ENCODE results near the gene TRPV4. TPM values are rescaled to one million over a fixed set of nuclear protein-coding genes. Genes with fewer than 3 reads are reported as not detected.

The TRPV4 gene
- total and polyA plus RNA-seq, 2 experiments from 2014 or later: 0.66 to 1.1 TPM

DNA sequence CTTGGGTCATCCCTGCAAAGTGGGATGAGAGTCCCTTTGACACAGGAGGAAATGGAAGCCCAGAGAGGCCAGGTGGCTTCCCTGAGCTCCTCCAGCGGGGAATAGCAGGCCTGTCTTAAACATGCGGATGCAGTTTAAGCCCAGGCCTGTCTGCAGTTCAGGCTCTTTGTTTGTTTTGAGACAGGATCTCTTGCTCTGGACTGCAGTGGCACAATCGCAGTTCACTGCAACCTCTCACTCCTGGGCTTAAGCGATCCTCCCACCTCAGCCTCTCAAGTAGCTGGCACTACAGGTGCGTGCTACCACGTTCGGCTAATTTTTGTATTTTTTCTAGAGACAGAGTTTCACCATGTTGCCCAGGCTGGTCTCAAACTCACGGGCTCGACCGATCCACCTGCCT is 3.5 kb downstream of the TRPV4 start (continued):
- TF ChIP-seq, protein P1, sequence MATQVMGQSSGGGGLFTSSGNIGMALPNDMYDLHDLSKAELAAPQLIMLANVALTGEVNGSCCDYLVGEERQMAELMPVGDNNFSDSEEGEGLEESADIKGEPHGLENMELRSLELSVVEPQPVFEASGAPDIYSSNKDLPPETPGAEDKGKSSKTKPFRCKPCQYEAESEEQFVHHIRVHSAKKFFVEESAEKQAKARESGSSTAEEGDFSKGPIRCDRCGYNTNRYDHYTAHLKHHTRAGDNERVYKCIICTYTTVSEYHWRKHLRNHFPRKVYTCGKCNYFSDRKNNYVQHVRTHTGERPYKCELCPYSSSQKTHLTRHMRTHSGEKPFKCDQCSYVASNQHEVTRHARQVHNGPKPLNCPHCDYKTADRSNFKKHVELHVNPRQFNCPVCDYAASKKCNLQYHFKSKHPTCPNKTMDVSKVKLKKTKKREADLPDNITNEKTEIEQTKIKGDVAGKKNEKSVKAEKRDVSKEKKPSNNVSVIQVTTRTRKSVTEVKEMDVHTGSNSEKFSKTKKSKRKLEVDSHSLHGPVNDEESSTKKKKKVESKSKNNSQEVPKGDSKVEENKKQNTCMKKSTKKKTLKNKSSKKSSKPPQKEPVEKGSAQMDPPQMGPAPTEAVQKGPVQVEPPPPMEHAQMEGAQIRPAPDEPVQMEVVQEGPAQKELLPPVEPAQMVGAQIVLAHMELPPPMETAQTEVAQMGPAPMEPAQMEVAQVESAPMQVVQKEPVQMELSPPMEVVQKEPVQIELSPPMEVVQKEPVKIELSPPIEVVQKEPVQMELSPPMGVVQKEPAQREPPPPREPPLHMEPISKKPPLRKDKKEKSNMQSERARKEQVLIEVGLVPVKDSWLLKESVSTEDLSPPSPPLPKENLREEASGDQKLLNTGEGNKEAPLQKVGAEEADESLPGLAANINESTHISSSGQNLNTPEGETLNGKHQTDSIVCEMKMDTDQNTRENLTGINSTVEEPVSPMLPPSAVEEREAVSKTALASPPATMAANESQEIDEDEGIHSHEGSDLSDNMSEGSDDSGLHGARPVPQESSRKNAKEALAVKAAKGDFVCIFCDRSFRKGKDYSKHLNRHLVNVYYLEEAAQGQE (IDR thresholded peaks at IDR 0.05; ENCODE audit: unreplicated experiment): no peak
- TF ChIP-seq STAT1 (IDR thresholded peaks at IDR 0.05; ENCODE audit: unreplicated experiment): no peak
- TF ChIP-seq ZNF114 (CRISPR knock-in tag; IDR thresholded peaks at IDR 0.05): no peak
- TF ChIP-seq JUNB (IDR thresholded peaks at IDR 0.05; ENCODE audit: unreplicated experiment): no peak
- TF ChIP-seq POLR2AphosphoS5 (IDR thresholded peaks at IDR 0.05; ENCODE audit: low read depth): no peak
- TF ChIP-seq NANOG (IDR thresholded peaks at IDR 0.05; ENCODE audit: borderline replicate concordance): no peak
- TF ChIP-seq EZH2phosphoT487 (IDR thresholded peaks at IDR 0.05; ENCODE audit: unreplicated experiment): no peak
- TF ChIP-seq EZH2 (IDR thresholded peaks at IDR 0.05; ENCODE audit: low read depth, unreplicated experiment): no peak
- no peak for TF ChIP-seq ZNF331 (CRISPR knock-in tag; IDR thresholded peaks at IDR 0.05; ENCODE audit: low read depth)
- no peak for TF ChIP-seq CREB1 (CRISPR knock-in tag; IDR thresholded peaks at IDR 0.05; ENCODE audit: low read depth)

DNA sequence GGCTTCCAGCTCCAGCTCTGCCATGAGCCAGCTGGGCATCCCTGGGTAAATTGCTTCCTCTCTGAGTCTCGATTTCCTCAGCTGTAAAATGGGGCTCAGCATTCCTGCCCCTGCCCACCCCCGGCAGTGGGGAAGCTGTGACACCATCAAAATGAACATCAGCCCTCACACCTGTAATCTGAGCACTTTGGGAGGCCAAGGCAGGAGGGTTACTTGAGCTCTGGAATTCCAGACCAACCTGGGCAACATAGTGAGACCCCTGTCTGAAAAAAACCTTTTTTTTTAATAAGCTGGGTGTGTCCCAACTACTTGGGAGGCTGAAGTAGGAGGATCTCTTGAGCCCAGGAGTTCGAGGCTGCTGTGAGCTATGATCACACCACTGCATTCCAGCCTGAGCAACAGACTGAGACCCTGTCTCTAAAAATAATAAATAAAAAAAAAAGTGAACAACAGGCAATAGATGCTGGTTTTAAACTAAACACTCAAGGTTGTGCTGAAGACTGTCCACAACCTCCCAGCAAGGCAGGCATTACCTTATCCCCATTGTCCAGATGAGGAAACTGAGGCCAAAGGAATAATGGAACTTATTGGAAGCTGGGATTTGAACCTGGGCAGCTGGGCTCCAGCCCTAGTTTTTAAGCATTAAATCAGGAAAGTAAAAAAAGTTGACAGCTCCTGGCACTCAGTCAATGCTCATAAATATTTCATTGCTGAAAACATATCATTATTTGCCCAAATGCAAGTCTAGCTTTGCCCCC is 4.3 kb downstream of the TRPV4 start:
- Mint-ChIP-seq H3K36me3 (ENCODE audit: low read depth) (no peaks in the 10 kb centered on the region), H3K27ac (no peak overlapping the region), H3K9me3 (no peaks in the 10 kb centered on the region), H3K4me1 (peaks cover 3% of the 10 kb centered on the region; the same call in 1 of the 3 replicates), H3K4me3 (no peak overlapping the region), H3K27me3 (ENCODE audit: insufficient read depth, low read depth, poor library complexity) (peaks cover 1% of the 10 kb centered on the region)
- DNase-seq (ENCODE audit: low spot score): no peak
- no peaks in the 10 kb centered on the region for H4K20me1 ChIP-seq (replicated peaks; ENCODE audit: insufficient read depth)
- no peak overlapping the region for H3K4me3 ChIP-seq
- H3K4me1 ChIP-seq (ENCODE audit: insufficient read depth): no peaks in the 10 kb centered on the region
- H3K9me2 ChIP-seq (ENCODE audit: insufficient read depth): no peaks in the 10 kb centered on the region
- no peaks in the 10 kb centered on the region for H3K79me2 ChIP-seq (replicated peaks; ENCODE audit: insufficient read depth)
- H3K4me2 ChIP-seq: no peak overlapping the region
- no peaks in the 10 kb centered on the region for H3F3A ChIP-seq (replicated peaks; ENCODE audit: low read depth)
- no peak for ATAC-seq
- no peaks in the 10 kb centered on the region for H3K36me3 ChIP-seq (ENCODE audit: insufficient read depth)
- no peaks in the 10 kb centered on the region for H3K27me3 ChIP-seq (ENCODE audit: insufficient read depth)
- H2AFZ ChIP-seq: no peak overlapping the region
- no peak overlapping the region for H3K27ac ChIP-seq (ENCODE audit: low read depth)
- TF ChIP-seq POLR2AphosphoS5 (IDR thresholded peaks at IDR 0.05; ENCODE audit: low read depth) (no peak), ZNF114 (CRISPR knock-in tag; IDR thresholded peaks at IDR 0.05) (no peak), EZH2phosphoT487 (IDR thresholded peaks at IDR 0.05; ENCODE audit: unreplicated experiment) (no peak), ZNF331 (CRISPR knock-in tag; IDR thresholded peaks at IDR 0.05; ENCODE audit: low read depth) (no peak), JUNB (IDR thresholded peaks at IDR 0.05; ENCODE audit: unreplicated experiment) (no peak), STAT1 (IDR thresholded peaks at IDR 0.05; ENCODE audit: unreplicated experiment) (no peak), EZH2 (IDR thresholded peaks at IDR 0.05; ENCODE audit: low read depth, unreplicated experiment) (no peak), CREB1 (CRISPR knock-in tag; IDR thresholded peaks at IDR 0.05; ENCODE audit: low read depth) (no peak), NANOG (IDR thresholded peaks at IDR 0.05; ENCODE audit: borderline replicate concordance) (no peak)
- TF ChIP-seq, protein P2, sequence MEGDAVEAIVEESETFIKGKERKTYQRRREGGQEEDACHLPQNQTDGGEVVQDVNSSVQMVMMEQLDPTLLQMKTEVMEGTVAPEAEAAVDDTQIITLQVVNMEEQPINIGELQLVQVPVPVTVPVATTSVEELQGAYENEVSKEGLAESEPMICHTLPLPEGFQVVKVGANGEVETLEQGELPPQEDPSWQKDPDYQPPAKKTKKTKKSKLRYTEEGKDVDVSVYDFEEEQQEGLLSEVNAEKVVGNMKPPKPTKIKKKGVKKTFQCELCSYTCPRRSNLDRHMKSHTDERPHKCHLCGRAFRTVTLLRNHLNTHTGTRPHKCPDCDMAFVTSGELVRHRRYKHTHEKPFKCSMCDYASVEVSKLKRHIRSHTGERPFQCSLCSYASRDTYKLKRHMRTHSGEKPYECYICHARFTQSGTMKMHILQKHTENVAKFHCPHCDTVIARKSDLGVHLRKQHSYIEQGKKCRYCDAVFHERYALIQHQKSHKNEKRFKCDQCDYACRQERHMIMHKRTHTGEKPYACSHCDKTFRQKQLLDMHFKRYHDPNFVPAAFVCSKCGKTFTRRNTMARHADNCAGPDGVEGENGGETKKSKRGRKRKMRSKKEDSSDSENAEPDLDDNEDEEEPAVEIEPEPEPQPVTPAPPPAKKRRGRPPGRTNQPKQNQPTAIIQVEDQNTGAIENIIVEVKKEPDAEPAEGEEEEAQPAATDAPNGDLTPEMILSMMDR (conservative IDR thresholded peaks at IDR 0.05; ENCODE audit: low read depth in 2 of 2): no peak
- TF ChIP-seq, protein P3, sequence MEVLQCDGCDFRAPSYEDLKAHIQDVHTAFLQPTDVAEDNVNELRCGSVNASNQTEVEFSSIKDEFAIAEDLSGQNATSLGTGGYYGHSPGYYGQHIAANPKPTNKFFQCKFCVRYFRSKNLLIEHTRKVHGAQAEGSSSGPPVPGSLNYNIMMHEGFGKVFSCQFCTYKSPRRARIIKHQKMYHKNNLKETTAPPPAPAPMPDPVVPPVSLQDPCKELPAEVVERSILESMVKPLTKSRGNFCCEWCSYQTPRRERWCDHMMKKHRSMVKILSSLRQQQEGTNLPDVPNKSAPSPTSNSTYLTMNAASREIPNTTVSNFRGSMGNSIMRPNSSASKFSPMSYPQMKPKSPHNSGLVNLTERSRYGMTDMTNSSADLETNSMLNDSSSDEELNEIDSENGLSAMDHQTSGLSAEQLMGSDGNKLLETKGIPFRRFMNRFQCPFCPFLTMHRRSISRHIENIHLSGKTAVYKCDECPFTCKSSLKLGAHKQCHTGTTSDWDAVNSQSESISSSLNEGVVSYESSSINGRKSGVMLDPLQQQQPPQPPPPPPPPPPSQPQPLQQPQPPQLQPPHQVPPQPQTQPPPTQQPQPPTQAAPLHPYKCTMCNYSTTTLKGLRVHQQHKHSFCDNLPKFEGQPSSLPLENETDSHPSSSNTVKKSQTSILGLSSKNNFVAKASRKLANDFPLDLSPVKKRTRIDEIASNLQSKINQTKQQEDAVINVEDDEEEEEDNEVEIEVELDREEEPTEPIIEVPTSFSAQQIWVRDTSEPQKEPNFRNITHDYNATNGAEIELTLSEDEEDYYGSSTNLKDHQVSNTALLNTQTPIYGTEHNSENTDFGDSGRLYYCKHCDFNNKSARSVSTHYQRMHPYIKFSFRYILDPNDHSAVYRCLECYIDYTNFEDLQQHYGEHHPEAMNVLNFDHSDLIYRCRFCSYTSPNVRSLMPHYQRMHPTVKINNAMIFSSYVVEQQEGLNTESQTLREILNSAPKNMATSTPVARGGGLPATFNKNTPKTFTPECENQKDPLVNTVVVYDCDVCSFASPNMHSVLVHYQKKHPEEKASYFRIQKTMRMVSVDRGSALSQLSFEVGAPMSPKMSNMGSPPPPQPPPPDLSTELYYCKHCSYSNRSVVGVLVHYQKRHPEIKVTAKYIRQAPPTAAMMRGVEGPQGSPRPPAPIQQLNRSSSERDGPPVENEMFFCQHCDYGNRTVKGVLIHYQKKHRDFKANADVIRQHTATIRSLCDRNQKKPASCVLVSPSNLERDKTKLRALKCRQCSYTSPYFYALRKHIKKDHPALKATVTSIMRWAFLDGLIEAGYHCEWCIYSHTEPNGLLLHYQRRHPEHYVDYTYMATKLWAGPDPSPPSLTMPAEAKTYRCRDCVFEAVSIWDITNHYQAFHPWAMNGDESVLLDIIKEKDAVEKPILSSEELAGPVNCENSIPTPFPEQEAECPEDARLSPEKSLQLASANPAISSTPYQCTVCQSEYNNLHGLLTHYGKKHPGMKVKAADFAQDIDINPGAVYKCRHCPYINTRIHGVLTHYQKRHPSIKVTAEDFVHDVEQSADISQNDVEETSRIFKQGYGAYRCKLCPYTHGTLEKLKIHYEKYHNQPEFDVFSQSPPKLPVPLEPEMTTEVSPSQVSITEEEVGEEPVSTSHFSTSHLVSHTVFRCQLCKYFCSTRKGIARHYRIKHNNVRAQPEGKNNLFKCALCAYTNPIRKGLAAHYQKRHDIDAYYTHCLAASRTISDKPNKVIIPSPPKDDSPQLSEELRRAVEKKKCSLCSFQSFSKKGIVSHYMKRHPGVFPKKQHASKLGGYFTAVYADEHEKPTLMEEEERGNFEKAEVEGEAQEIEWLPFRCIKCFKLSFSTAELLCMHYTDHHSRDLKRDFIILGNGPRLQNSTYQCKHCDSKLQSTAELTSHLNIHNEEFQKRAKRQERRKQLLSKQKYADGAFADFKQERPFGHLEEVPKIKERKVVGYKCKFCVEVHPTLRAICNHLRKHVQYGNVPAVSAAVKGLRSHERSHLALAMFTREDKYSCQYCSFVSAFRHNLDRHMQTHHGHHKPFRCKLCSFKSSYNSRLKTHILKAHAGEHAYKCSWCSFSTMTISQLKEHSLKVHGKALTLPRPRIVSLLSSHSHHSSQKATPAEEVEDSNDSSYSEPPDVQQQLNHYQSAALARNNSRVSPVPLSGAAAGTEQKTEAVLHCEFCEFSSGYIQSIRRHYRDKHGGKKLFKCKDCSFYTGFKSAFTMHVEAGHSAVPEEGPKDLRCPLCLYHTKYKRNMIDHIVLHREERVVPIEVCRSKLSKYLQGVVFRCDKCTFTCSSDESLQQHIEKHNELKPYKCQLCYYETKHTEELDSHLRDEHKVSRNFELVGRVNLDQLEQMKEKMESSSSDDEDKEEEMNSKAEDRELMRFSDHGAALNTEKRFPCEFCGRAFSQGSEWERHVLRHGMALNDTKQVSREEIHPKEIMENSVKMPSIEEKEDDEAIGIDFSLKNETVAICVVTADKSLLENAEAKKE (CRISPR knock-in tag; IDR thresholded peaks at IDR 0.05): no peak

All from GM23338 (cell line).